GM13977 (cell line): ENCODE data around the gene TM2D1.

Experiments used
- DNase-seq: peaks from one replicate; pipeline ENCODE4 v3.0.0; 2012; ENCODE audit warnings: low spot score
- in situ Hi-C: fragments of 300-500 bp; cut with MboI; formaldehyde crosslinking; loops from one replicate; pipeline ENCODE4 v1.12.0; 2022; ENCODE audit warnings: low sequenced_read_pairs, low pct_unique_long_range_greater_than_20kb, mixed read lengths, inconsistent platforms; ENCODE audit not compliant: unreplicated experiment
- TF ChIP-seq, protein P1 (sequence below): IDR thresholded peaks from 2 replicates; pipeline ENCODE4 v1.5.1; 2012; ENCODE audit warnings: mild to moderate bottlenecking, control low read depth; ENCODE audit not compliant: insufficient read depth; ENCODE audit errors: extremely low read depth, missing control alignments

Gene TM2D1

DNA sequence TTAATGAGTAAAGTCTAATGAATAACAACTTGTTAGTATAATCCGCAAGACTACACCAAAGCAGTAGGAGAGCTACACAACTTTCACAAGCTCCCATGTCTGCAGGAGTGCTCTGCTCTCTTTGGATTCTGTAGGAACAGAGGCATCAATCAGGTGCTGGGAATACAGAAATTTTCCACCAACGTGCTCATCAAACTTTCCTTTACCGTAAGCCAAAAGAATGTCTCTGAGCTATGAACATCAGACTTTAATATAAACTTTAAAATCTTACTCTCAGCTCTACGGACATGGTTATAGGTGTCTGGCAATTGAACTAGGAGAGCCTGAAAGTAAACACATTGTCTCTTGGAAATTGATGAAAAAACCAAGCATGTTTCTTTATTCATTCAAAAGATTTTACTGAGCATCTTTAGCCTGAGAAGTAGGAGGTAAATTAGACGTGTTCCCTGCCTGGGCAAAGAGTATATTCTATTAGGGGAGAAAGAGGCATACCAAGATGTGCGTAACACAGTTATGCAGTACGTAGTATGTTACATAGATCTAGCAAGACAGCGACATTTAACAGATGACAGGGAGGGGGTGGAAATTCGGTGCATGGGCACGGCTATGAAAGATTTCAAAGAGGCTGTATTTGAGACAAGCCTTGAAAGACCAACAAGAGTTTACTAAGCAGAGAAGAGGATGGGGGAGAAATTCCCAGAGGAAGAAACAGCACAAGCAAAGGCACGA lies 85.2 kb downstream of the TM2D1 start:
- TF ChIP-seq, protein P1, sequence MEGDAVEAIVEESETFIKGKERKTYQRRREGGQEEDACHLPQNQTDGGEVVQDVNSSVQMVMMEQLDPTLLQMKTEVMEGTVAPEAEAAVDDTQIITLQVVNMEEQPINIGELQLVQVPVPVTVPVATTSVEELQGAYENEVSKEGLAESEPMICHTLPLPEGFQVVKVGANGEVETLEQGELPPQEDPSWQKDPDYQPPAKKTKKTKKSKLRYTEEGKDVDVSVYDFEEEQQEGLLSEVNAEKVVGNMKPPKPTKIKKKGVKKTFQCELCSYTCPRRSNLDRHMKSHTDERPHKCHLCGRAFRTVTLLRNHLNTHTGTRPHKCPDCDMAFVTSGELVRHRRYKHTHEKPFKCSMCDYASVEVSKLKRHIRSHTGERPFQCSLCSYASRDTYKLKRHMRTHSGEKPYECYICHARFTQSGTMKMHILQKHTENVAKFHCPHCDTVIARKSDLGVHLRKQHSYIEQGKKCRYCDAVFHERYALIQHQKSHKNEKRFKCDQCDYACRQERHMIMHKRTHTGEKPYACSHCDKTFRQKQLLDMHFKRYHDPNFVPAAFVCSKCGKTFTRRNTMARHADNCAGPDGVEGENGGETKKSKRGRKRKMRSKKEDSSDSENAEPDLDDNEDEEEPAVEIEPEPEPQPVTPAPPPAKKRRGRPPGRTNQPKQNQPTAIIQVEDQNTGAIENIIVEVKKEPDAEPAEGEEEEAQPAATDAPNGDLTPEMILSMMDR: no peak
- in situ Hi-C loops: no loop called here
- no peak for DNase-seq

DNA sequence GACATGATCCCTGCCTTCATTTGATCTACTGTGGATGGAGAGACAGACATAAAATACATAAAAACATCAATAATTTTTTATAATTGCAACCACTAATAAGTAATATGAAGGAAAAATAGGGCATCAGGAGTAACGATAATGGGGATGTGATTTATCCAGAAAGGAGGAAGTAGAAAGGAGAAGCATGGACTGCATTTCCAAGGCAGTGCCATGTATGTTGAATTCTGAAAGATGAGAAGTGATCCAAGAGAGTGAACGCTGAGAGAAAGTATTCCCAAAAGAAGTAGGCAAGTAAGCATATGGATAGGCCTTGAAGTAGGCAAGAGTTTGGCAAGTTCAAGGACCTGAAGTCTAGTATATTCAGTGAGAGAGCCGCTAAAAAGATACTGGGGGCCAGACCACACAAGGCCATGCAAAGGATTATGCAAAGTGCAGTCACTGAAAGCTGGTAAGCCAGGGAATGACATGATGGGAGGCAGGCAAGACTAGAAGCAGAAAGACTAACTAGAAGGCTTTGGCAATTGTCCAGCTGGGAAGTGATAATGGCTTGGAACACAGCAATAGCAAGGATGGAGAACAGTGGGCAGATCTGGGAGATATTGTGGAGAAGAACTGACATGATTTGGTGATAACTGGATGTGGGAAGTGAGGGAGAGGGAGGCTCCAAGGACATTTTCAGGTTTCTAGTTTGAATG lies 85.9 kb downstream of the TM2D1 start:
- no peak for DNase-seq
- TF ChIP-seq, protein P1: no peak
- in situ Hi-C loops: no loop called here

- DNase-seq: no peak
- TF ChIP-seq, protein P1: no peak
- in situ Hi-C loops: no loop called here
Observed at GRCh38 chr1:61638296-61638695, 86.6 kb downstream of the TM2D1 start.

DNA sequence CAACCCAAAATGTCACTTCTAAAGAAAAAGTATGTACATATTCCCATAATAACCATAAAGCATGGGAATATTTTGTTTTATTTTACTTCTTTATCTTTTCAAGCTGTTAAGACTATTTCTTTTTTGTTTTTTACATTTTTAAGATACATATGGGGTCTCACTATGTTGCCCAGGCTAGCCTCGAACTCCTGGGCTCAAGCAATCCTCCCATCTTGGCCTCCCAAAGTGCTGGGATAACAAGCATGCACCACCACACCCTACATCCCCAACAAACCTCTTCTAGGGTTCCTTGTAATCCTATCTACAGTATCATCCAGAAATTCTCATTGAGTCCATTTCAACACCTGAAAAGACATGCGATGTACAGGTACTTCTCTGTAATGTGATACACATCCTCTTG lies 87.5 kb downstream of the TM2D1 start:
- TF ChIP-seq, protein P1: no peak
- in situ Hi-C loops: no loop called here
- DNase-seq: no peak

DNA sequence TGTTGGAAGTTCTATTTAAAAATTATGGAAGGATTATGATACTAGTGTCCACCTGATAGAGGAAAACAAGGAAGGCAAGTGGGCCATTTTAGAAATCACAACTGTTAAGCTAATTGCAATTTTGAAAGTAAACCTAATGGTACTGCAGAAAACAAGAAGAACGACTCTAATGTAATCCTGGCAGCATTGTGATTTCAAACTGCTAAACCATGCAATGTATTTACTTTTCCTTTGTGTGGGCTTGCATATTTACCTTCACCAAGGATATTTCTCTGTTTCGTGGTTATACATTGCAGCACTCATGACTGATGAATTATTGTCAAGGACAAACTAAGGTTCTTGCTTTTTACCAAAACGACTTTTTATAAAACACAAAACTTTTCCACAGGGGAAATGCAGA lies 88.1 kb downstream of the TM2D1 start:
- TF ChIP-seq, protein P1: no peak
- in situ Hi-C loops: no loop called here
- DNase-seq: no peak

DNA sequence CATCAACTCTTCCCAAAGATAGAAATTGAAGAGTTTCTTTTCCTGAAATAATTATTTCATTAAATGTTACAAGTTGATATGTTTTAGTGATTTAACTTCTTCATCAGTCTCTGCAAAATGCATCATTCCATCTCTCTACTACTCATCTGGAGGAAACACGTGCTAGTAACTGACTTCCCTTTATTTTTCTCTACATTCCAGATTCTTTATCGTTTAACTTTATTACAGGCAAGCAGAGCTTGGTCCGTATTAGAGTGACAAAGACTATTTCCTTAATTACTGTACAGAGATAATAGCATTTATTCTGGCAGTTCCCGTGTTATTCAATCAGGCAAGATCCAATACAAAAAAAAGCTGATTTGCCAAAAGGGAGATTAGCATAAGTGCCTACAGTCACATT lies 88.6 kb downstream of the TM2D1 start:
- no peak for DNase-seq
- TF ChIP-seq, protein P1: no peak
- in situ Hi-C loops: no loop called here
